Measurements from ENCODE around the gene DDN.

The DDN gene

DNA sequence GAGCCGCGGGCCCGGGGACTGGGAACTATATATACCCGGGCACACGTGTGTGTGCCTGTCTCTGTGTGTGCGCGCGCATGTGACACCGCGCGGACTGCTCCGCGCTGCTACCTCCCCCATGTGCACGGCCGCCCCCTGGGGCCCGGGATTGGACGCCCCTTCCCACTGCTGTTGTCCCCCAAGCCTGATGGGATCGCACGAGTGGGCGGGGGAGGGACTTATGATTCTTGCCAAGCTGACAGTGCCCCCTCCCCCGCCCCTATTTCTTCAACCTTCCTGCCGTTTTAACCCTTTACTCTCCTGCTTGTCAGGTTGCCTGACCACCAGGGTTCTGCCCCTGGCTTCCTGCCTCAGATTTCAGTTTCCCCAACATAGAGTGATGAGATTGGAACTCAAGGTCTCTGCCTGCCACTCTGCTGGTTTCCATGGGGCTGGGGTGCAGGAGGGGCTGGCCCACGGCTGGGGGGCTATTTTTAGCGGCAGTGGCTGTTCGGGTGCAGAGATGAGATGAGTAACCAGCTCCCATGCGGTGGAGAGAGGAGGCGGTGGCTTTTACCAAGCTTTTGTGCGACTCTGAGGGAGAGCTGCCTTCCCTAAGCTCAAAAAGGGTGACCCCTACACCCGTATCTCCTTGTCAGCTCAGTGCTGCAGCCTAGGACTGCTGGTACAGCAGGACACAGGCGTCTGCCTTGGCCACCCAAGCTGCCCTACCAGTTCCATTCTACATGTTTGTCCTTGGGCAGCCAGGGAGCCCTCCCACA, at the start of gene DDN:
DDN (minus strand) TSS at position 5 of the 761 bp plus-strand sequence. CDS start 88 bp downstream, outside the sequence.
- DNase-seq (ENCODE audit: low read depth in 3 of 3) = no peak

DNA sequence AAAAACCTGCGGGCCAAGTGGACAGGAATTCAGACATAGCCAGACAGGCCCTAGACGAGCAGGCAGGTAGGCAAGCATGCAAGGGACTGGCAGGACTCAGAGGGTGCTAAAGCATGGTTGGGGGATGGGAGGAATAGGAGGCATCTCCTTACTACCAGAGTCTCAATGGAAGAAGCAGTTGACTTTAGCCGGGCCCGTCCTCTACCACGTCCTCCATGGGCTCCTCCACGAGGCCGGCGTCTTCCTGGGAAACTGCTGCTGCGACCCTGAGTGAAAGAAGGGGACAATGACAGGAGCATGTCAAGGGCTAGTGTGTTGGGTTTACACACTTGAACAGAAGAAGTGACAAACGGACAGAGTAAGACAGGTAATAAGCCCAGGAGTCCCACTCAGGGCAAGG, 49.8 kb upstream of the DDN start:
- no peak for DNase-seq (ENCODE audit: low read depth in 3 of 3)

DNA sequence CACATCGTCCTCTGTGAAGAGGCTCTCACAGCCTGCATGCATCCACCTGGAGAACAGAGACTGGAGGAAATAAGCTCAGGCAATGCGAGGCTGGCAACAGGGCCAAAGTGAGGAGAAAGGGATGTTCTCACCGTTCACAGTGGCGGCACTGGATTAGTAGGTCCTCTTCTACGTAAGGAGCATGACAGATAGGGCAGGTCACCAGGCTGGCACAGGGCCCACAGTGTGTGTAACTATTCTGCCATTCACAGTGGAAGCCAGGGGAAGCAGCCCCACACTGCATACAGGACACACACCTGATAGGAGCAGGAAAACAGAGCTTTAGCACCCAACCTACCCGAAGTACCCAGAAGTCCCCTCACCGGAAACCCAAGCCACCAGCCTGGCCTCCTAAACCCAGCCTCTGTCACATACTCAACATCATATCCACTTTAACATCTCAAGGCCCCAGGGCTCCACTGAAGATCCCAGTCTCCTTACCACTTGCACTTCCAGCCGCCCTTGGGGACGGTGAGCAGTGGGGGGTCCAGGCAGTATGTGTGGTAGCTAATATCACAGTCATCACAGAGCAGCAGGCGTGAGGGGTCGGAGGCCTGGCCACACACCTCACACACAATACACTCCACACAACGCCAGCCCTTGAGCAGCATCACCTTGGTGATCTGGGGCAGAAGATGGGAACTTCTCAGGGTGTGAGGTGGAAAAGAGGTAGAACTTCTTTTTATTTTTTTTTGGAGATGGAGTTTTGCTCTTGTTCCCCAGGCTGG, 47.1 kb upstream of the DDN start:
- DNase-seq (ENCODE audit: low read depth in 3 of 3) = no peak

DNA sequence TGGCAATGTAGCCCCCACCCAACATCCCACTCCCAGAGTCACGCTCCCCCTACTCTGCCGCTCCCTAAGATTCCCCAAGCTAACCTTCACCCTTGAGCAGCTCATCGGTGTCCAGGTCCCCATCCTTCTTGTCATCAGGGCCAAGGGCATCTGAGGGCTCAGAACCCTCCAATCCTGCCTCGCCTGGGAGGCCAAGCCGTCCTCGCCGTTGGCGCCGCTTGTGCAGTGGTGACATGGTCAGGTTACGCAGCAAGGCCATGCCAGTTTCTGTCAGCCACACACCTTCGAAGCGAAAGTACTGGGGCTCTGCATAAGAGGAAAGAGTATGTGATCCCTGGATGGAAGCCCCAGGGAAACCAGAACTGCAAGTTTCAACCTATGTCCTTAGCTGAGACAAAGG, 45.5 kb upstream of the DDN start:
- no peak for DNase-seq (ENCODE audit: low read depth in 3 of 3)

DNA sequence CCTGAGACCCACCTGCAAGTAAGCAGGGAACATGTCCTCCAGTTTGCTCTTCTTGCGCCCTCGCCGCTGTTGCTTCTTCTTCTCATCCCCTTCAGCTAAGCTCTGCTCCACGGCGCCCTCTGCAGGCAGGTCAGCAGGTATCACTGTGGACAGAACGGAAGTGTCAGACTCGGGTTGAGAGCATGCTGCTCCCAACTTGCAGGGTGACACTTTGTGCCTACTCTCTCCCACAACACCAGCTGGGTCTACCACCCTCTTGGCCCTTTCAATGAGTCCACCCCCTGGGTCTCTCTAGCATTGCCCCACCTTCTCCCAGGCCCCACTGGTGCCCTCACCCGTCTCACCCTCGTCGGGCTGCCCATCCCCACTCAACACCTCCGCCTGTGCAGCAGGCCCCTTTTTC, 44.7 kb upstream of the DDN start:
- DNase-seq (ENCODE audit: low read depth in 3 of 3) = peak; percentile 59 to 82 (median 61)

DNA sequence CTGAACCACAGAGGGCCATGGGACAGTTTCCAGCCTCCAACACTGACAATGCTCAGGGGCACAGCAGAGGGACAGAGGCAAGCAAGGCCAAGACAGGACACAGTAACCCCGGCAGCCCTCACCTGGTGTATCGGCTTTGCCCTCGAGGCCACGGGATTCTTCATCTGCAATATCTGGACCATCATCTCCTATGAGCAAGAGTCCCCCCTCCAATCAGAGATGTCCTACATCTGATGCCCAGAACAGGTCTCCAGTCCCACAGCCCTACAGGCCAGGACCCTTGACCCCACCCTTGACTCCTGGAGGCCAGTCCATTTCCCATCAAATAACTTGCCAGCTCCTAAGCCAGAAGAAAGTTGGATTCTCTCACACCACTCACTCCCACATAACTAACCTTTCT, 44.1 kb upstream of the DDN start:
- DNase-seq (ENCODE audit: low read depth in 3 of 3) = no peak

DNA sequence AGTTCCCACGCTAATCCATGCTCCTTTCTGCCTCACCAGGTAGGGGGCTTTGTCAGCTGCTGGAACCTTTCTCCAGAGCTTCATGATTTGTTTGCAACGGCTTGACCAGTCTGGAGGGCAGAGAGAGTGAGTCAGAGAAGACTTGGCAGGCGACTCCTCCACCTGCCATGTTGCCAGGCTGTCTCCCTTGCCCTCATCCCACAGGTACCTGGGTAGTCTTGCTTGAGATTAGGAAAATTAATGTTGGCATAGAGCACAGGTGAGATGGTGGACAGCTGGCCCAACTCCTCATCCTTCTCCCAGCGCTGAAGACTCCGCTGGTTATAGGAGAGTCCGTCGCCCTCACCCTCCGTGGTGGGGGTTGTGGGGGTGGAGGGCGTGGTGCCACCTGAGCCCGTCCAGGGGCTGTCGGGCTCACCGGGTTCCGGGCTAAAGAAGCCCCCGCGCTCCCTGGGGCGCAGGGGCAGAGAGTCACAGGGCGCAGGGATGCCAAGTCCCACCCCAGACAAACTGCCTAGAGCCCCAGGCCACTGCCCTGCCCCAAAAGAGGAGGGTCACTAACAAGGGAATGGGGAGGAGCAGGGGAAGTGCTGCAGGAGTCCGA, 42.8 kb upstream of the DDN start:
- DNase-seq (ENCODE audit: low read depth in 3 of 3) = no peak

DNA sequence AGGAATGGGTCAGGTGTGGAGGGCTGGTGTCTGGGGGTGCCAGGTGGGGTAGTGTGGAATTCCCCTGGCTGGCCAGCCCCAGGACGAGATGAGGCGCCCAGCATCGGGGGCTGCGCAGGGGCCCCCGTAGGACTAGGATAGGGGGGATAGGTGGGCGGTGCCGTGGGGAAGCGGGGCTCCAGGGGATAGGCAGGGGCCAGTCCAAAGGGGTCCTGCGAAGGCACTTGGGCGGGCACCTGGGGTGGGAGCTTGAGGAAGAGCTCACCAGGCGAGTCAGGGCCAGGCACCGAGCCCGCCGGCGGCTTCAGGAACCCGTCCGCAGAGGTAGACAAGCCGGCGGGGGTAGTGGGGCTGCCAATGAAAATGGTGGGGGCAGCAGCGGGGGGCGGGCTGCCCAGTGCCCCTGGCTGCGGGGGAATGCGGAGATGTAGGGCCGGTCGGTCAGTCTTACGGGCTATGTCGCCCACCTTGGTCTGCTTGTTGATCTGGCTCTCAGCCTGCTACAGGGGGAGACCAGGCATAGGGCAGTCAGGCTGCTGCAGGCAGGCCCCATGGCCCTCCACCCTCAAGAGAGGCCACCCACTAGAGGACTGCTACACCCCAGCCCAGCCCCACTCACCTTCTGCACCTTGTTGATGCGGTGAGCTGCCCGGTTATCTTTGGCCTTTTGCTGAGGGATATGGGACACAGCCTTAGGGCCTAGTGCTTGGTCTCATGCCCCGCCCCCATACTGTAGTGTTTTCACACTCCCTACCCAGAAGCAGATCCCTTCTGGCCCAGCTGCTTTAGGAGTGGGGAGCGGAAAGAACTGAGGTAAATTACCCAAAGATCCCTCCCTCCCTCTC, 42.1 kb upstream of the DDN start:
- no peak for DNase-seq (ENCODE audit: low read depth in 3 of 3)

DNA sequence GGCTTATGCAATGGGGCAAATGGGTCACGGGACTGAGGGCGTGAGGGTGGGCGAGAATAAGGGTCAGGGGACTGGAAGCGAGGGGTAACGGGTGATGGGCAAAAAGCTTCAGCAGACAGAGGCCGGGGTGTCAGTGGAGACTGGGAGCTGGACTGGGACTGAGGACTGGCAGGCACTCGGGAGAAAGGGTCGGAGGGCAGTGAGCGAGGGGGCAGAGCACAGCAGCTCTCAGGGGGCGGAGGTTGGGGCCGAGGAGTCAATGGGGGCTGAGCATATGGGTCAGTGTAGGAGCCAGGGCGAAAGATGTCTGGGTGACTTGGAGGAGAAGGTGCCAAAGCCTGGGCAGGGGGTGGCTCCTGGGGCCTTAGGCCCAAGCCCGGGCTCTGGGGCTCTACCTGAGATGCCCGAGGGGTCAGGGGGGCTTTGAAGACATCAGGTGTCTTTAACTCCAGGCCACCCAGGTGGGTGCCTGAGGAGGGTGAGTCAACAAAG, 41.2 kb upstream of the DDN start:
- no peak for DNase-seq (ENCODE audit: low read depth in 3 of 3)

DNA sequence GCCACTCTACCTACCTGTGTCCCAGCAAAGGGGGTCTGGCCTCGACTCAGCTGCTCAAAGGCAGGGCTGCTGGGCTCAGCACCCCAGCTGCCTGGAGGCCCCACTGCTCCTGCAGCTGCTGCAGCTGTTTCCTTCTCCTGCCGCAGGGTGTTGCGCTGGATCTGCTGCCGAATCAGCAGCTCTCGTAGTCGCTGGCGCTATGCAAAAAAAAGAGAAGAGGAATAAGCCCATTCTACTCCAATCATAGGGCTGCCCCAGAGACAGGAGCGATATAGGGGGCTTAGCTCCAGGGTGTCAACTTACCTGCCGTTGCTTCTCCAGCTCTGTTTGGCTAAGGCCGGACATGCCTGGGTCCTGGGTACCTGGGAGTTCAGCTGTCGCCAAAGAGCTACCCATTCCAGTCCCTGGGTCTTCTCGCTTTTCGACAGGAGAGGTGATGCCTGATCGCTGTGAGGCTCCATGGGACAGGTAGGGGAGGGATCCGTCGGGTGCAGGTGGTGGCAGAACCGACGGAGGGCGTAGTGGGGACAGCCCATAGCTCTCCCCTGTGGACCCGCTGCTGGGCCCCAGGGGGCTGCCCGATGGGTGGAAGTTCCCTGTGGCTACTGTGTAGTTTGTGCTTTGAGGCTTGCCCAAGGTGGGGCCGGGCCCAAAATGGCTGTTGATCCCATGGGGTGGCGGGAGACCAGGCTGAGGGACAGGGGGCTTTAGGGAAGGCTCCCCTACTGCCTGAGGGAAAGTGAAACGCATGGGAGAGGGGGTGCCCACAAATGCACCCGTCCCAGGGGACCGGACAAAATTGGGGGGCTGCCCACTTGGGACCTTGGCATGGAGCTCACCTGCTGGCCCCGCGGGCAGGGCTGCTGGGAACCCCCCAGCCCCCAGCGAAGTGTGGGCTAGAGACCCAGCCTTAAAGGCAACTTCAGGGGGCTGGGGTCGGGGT, 40.5 kb upstream of the DDN start:
- no peak for DNase-seq (ENCODE audit: low read depth in 3 of 3)

DNA sequence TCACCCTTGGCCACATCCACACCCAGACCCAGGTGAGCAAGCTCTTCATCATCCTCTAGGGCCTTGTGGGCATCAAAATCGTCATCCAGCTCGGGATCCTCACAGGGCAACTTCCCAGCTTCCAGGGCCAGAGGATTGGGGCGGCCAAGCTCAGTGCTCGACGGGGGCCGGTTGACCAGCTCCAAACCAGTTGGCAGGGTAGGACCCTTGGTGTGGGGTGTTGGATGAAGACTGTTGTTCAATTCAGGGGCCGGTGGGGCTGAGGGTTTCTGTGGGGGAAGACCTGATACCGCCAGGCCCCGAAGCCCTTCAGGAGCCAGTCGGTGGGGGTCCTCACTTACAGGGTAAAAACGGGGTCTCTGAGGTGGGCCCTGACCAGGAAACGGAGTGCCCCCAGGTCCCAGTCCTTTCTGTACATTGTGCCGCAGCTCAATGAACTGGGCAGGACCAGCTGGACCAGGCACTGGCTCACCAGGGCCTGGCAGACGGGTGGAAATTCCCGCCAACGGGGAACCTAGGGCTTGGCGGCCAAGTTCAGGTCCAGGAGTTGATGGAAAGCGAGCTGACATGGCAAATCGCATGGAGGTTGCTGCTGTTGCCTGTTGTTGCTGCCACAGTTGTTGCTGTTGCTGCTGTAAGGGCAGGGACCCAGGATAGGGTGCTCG, 39.2 kb upstream of the DDN start:
- DNase-seq (ENCODE audit: low read depth in 3 of 3) = no peak

DNA sequence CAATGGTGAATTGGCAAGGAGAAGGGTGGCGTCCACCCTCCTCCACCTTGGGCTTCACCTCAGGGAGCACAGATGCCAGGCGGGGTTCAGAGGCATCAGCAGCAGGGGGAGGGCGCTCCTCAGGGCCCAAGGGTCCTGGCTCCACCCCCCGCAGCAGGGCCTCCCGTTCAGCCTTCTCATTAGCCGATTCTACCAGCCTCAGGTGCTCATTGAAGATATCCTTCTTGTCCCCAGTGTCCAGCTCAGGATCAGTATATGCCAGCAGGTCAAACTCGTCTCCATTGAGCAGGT, 38.7 kb upstream of the DDN start:
- DNase-seq (ENCODE audit: low read depth in 3 of 3) = no peak

DNA sequence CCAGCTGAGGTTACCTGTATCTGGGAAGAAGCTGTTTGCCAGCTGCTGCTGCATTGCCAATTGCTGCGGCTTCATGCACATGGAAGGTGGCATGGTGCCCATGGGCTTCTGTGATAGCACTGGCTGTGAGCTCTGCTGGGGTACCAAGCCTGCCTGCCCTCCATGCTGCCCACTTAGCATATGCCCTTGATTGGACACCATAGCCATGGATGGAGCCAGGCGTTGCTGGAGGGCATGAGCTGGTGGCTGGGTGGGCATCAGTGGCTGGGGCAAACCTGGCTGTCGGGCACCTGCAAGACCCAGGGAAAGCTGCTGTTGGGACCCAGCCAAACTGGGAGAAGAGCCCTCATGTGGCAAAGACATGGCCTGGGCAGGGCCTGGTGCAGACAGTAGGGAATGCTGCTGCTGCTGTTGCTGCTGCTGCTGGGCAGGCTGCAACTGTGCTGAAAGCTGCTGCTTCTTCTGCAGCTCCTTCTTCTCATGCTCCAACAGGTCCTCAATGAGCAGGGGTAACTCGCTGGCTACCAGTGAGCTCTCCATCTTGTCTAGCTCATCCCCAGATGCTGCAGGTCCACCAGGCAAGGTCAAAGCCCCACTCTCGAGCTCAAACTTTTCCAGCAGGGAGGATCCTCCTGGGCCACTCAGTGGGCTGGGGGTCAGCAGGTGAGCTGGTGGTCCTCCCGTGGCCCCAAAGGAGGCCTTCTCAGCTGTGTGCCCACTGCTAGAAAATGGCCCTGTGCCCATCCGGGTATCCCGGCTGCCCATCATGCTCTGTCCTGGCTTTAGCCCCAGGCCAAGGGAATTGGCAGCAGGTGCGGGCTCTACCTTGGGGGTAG, 38.2 kb upstream of the DDN start:
- DNase-seq (ENCODE audit: low read depth in 3 of 3) = no peak

DNA sequence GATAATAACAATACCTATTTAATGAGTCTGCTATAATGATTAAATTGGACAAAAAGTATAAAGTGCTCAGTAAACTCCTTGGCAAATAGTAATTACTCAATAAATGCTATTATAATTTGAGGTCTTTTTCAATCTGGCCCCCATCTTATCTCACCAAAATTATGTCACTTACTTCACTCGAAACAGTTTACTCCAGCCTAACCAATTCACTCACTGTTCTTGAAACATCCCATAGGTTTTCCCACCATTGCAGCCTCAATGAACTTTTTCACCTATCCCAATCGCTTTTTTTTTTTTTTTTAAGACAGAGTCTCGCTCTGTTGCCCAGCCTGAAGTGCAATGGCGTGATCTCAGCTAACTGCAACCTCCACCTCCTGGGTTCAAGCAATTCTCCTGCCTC, 36.9 kb upstream of the DDN start:
- DNase-seq (ENCODE audit: low read depth in 3 of 3) = no peak

DNA sequence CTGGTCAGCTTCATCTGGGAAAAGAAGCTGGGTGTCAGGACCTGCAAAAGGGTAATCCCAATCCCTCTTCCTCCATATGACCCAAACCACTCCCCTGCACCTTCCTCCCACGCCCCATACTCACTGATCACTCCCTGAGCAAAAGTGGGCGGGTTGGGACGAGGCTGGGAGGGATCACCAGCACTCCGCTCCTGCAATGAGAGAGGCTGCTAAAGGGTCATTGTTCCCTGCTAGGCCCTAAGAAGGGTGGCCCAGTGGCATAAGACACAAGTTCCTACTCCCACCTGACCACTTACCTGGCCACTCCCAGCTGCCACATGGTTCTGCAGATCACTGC, 35.1 kb upstream of the DDN start:
- DNase-seq (ENCODE audit: low read depth in 3 of 3) = no peak

DNA sequence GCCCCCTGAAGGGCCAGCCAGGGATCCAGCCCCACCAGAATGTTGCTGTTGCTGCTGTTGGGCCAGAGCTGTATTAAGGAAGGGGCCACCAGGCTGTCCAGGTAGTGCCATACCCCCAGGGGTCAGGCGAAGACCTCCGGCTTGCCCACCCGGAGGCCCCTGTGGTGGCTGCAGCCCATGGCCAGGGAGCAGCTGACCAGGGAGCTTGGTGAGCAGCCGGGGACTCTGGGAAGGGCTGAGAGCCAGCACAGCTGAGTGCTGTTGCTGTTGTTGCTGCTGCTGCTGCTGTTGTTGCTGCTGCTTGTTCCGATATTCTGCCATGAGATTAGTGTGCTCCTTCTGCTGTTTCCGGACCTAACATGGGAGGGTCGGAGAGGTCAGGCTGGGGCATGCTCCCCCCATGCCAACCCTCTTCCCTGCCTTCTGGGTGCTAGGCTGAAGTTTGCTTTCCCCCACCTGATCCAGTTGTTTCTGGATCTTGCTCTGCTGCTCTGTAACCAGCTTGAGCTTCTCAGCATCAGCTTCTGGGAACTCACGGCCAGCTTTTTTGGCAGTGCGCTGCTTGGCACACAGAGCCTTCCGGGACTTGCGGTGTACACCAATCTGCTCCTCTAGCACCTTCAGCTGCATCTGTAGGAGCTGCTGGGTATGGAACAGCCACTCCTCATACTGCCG, 34.6 kb upstream of the DDN start:
- no peak for DNase-seq (ENCODE audit: low read depth in 3 of 3)

DNA sequence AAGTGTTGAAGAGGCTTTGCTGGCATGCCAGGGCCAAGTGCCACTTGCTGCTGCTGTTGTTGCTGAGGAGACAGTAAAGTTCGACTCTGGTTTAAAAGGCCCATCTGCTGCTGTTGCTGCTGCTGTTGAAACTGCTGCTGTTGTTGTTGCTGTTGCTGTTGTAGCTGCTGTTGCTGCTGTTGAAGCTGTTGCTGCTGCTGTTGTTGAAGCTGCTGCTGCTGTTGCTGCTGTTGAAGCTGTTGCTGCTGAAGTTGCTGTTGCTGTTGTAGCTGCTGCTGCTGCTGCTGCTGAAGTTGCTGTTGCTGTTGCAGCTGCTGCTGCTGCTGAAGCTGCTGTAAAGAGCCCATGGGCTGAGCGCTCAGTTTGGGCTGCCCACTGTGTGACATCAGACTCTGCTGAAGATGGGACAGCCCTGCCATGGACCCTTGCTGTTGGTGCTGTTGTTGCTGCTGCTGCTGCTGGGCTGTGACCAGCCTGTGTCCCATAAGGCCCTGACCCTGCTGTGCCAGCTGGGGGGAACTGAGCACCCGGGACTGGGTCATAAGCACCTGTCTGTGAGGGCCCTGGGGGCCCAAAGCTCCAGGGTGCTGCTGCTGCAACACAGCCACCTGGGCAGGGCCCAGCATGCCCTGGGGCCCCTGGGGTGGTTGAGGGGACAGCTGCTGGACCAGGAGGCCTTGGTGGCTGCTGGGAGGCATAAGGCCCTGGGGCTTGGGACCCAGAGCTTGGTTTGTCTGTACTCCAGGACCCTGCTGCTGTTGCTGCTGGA, 33.7 kb upstream of the DDN start:
- DNase-seq (ENCODE audit: low read depth in 3 of 3) = no peak

DNA sequence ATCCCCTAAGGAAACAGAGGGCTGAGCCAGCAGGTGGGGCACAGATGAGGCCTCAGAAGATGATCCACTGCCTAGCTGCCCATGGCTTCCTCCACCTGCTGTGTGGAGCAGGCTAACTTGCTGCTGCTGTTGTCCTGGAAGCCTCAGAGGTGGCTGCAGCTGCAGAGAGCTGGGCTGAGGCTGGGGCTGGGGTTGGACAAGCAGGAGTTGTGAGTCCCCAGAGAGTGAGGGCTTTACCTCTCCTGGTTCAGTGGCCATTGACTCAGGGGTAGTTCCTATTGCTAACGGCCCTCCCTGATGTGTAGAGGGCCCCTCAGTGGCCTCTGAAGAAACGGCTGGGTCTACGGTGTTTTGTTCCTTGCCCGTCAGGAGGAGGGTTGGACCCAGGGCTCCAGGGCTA, 33.1 kb upstream of the DDN start:
- DNase-seq (ENCODE audit: low read depth in 3 of 3) = no peak

All from stimulated activated CD4-positive, alpha-beta T cell treated with anti-CD3 and anti-CD28 coated beads, TNF-alpha, amount 100 ng/mL, for 48 hours (primary cell).